GM21723 (cell line): ENCODE data around the gene IL21.
A peak's percentile ranks its signal among the peaks of the same experiment; 100 is the strongest.

ENCODE experiments used
- ATAC-seq: cut with Tn5 transposase; IDR thresholded peaks from one replicate; pipeline ENCODE4 v1.9.1; 2021; ENCODE audit warnings: mild to moderate bottlenecking, moderate library complexity; ENCODE audit not compliant: unreplicated experiment

Gene IL21

GRCh38 chr4:122635205-122635604 is 14.3 kb upstream of the IL21 start:
- ATAC-seq, result peak; percentile 75

- ATAC-seq, result no peak
Observed at GRCh38 chr4:122633211-122633610, 12.3 kb upstream of the IL21 start.

GRCh38 chr4:122632396-122633143 is 11.7 kb upstream of the IL21 start:
- peak; percentile 67 for ATAC-seq

GRCh38 chr4:122625156-122625555 is 4.3 kb upstream of the IL21 start:
- ATAC-seq, result no peak

GRCh38 chr4:122624205-122624604 is 3.3 kb upstream of the IL21 start:
- ATAC-seq, result no peak

GRCh38 chr4:122623637-122624166 is 2.8 kb upstream of the IL21 start:
- ATAC-seq, result no peak

GRCh38 chr4:122622400-122622799 is 1.5 kb upstream of the IL21 start:
- ATAC-seq, result no peak

GRCh38 chr4:122619611-122620010 is 1.3 kb downstream of the IL21 start:
- ATAC-seq, result no peak

GRCh38 chr4:122617597-122618593 is 3.0 kb downstream of the IL21 start:
- no peak for ATAC-seq

- no peak for ATAC-seq
Observed at GRCh38 chr4:122616915-122617596, 3.8 kb downstream of the IL21 start.

- ATAC-seq, result no peak
Observed at GRCh38 chr4:122614621-122615020, 6.2 kb downstream of the IL21 start.

GRCh38 chr4:122612540-122612939 is 8.3 kb downstream of the IL21 start:
- ATAC-seq, result no peak

GRCh38 chr4:122606364-122607043 is 14.4 kb downstream of the IL21 start:
- ATAC-seq, result no peak

GRCh38 chr4:122604146-122604545 is 16.7 kb downstream of the IL21 start:
- no peak for ATAC-seq

GRCh38 chr4:122603156-122603574 is 17.7 kb downstream of the IL21 start:
- no peak for ATAC-seq

GRCh38 chr4:122602277-122603142 is 18.4 kb downstream of the IL21 start:
- ATAC-seq, result peak; percentile 78

- ATAC-seq, result no peak
Observed at GRCh38 chr4:122591196-122591595, 29.7 kb downstream of the IL21 start.

GRCh38 chr4:122588453-122589238 is 32.2 kb downstream of the IL21 start:
- ATAC-seq, result no peak

GRCh38 chr4:122584519-122584918 is 36.3 kb downstream of the IL21 start:
- peak; percentile 78 for ATAC-seq
